Measurements from ENCODE around the gene GLI3. TPM values are rescaled to one million over a fixed set of nuclear protein-coding genes. Genes with fewer than 3 reads are reported as not detected.

Gene GLI3
- polyA plus RNA-seq, 1 experiment = 6.0 TPM

- DNase-seq (ENCODE audit: low read depth, low spot score) = peak; percentile 48
- ChIA-PET CTCF (interaction anchor here (0.5 to 5.1 kb wide), 4 partner anchors 16 to 692 kb away, joined by 3 to 68 read pairs (median 7); no protein-coding TSS in a partner anchor), POLR2A (no interaction called here)
- Histone ChIP-seq H3K4me3 (ENCODE audit: low read depth, low read length) (no peak overlapping the region), H3K9me3 (ENCODE audit: control insufficient read depth, insufficient read depth, low read length) (no peaks in the 10 kb centered on the region), H3K27ac (ENCODE audit: low read depth, low read length) (no peak overlapping the region), H3K27me3 (ENCODE audit: control insufficient read depth, insufficient read depth, low read length) (no peaks in the 10 kb centered on the region)
- no peak for TF ChIP-seq CTCF (IDR thresholded peaks at IDR 0.05; ENCODE audit: low read depth, low read length)
Measured at GRCh38 chr7:41992881-41993867, 243.8 kb downstream of the GLI3 start.

- H3K9me3 ChIP-seq (ENCODE audit: control insufficient read depth, insufficient read depth, low read length) = no peaks in the 10 kb centered on the region
- no peak for TF ChIP-seq CTCF (IDR thresholded peaks at IDR 0.05; ENCODE audit: low read depth, low read length)
- H3K27me3 ChIP-seq (ENCODE audit: control insufficient read depth, insufficient read depth, low read length) = no peaks in the 10 kb centered on the region
- no peak overlapping the region for H3K4me3 ChIP-seq (ENCODE audit: low read depth, low read length)
- ChIA-PET POLR2A (interaction anchor here (0.5 kb wide), 1 partner anchor 84 kb away, joined by 3 read pairs; no protein-coding TSS in a partner anchor), CTCF (interaction anchor here (0.6 to 3.5 kb wide), 5 partner anchors 9 to 44 kb away, joined by 3 to 17 read pairs (median 3); no protein-coding TSS in a partner anchor)
- no peak overlapping the region for H3K27ac ChIP-seq (ENCODE audit: low read depth, low read length)
- no peak for DNase-seq (ENCODE audit: low read depth, low spot score)
Measured at GRCh38 chr7:41984888-41985287, 252.1 kb downstream of the GLI3 start.

GRCh38 chr7:41981046-41982040 is 255.7 kb downstream of the GLI3 start:
- CTCF ChIA-PET = interaction anchor here (0.6 to 8.9 kb wide), 11 partner anchors 9 to 898 kb away, joined by 3 to 118 read pairs (median 7); no protein-coding TSS in a partner anchor
- POLR2A ChIA-PET = no interaction called here
- TF ChIP-seq CTCF (IDR thresholded peaks at IDR 0.05; ENCODE audit: low read depth, low read length) = no peak
- no peak for DNase-seq (ENCODE audit: low read depth, low spot score)
- no peak overlapping the region for H3K4me3 ChIP-seq (ENCODE audit: low read depth, low read length)
- H3K9me3 ChIP-seq (ENCODE audit: control insufficient read depth, insufficient read depth, low read length) = no peaks in the 10 kb centered on the region
- H3K27me3 ChIP-seq (ENCODE audit: control insufficient read depth, insufficient read depth, low read length) = no peaks in the 10 kb centered on the region
- H3K27ac ChIP-seq (ENCODE audit: low read depth, low read length) = no peak overlapping the region

- TF ChIP-seq CTCF (IDR thresholded peaks at IDR 0.05; ENCODE audit: low read depth, low read length) = peak; percentile 86
- Histone ChIP-seq H3K4me3 (ENCODE audit: low read depth, low read length) (no peak overlapping the region), H3K9me3 (ENCODE audit: control insufficient read depth, insufficient read depth, low read length) (no peaks in the 10 kb centered on the region), H3K27ac (ENCODE audit: low read depth, low read length) (no peak overlapping the region), H3K27me3 (ENCODE audit: control insufficient read depth, insufficient read depth, low read length) (no peaks in the 10 kb centered on the region)
- CTCF ChIA-PET = interaction anchor here (0.6 to 8.9 kb wide), 67 partner anchors 9 to 1669 kb away, joined by 3 to 118 read pairs (median 4); no protein-coding TSS in a partner anchor
- POLR2A ChIA-PET = interaction anchor here (0.7 kb wide), 1 partner anchor 257 kb away, joined by 5 read pairs; the partner anchor contains the start of gene GLI3
- no peak for DNase-seq (ENCODE audit: low read depth, low spot score)
Measured at GRCh38 chr7:41979834-41980307, 257.1 kb downstream of the GLI3 start.

All from AG04450 (cell line).